ENCODE data around the gene TMPRSS5. TPM values are rescaled to one million over a fixed set of nuclear protein-coding genes. Genes with fewer than 3 reads are reported as not detected.

The TMPRSS5 gene
- total and polyA plus RNA-seq, 2 donors from 2014 or later: 0.60 to 0.65 TPM

DNA sequence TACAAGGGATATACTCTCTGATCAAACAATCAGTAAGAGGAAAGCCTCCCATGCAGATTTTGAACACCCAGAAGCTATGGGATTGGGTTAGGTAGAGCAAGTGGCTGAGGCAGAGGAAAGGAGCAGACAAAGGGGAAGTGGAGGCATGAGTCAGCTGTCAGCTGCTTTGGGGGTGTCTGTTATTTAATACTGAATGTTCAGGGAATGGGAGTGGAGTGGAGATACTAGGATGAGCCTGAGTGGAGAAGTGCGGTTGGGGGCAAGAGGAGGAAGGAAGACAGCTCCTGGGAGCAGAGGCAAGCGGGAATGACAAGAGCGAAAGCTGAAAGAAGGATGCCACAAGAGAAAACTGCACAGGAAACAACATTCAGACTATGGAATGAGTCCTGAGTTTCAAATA lies 22.7 kb upstream of the TMPRSS5 start:
- no peaks in the 10 kb centered on the region for H3K27me3 ChIP-seq (ENCODE audit: control insufficient read depth, insufficient read depth, low read length)
- TF ChIP-seq CTCF (IDR thresholded peaks at IDR 0.05; ENCODE audit: borderline replicate concordance, extremely low read depth, insufficient read depth): no peak
- intact Hi-C loops (cut with DNase I): loop anchor here (10.0 kb wide), 1 partner anchor 424 kb away; no protein-coding TSS in a partner anchor
- H3K4me3 ChIP-seq (ENCODE audit: low read length in 3 of 3): no peak overlapping the region
- peaks cover 0 to 4% (median 0%) of the 10 kb centered on the region in 3 donors for H3K4me1 ChIP-seq (ENCODE audit: control insufficient read depth in 2 of 3, insufficient read depth in 2 of 3, low read depth in 1 of 3, low read length in 3 of 3)
- DNase-seq: no peak
- H3K9ac ChIP-seq (ENCODE audit: low read length in 3 of 3): no peak overlapping the region
- no peak for FAIRE-seq
- H3K36me3 ChIP-seq (ENCODE audit: control insufficient read depth in 2 of 3, insufficient read depth in 3 of 3, low read length in 3 of 3): peaks cover 0 to 4% (median 4%) of the 10 kb centered on the region in 3 donors
- no peak overlapping the region for H3K27ac ChIP-seq (ENCODE audit: low read depth in 2 of 2, low read length in 2 of 2)
- H3K9me3 ChIP-seq (ENCODE audit: control insufficient read depth in 2 of 3, insufficient read depth in 1 of 3, low read length in 3 of 3): no peaks in the 10 kb centered on the region

GRCh38 chr11:113725913-113726312 lies 19.8 kb upstream of the TMPRSS5 start:
- intact Hi-C loops (cut with DNase I): loop anchor here (10.0 kb wide), 1 partner anchor 421 kb away; no protein-coding TSS in a partner anchor
- FAIRE-seq: no peak
- Histone ChIP-seq H3K9ac (ENCODE audit: low read length in 3 of 3) (no peak overlapping the region), H3K27me3 (ENCODE audit: control insufficient read depth, insufficient read depth, low read length) (no peaks in the 10 kb centered on the region), H3K36me3 (ENCODE audit: control insufficient read depth in 2 of 3, insufficient read depth in 3 of 3, low read length in 3 of 3) (no peaks in the 10 kb centered on the region), H3K4me1 (ENCODE audit: control insufficient read depth in 2 of 3, insufficient read depth in 2 of 3, low read depth in 1 of 3, low read length in 3 of 3) (peaks cover 0 to 3% (median 0%) of the 10 kb centered on the region in 3 donors), H3K9me3 (ENCODE audit: control insufficient read depth in 2 of 3, insufficient read depth in 1 of 3, low read length in 3 of 3) (no peaks in the 10 kb centered on the region), H3K27ac (ENCODE audit: low read depth in 2 of 2, low read length in 2 of 2) (no peak overlapping the region), H3K4me3 (ENCODE audit: low read length in 3 of 3) (no peak overlapping the region)
- DNase-seq: no peak
- no peak for TF ChIP-seq CTCF (IDR thresholded peaks at IDR 0.05; ENCODE audit: borderline replicate concordance, extremely low read depth, insufficient read depth)

- intact Hi-C loops (cut with DNase I): loop anchor here (10.0 kb wide), 1 partner anchor 421 kb away; no protein-coding TSS in a partner anchor
- no peak for FAIRE-seq
These were observed 19.3 kb upstream of the TMPRSS5 start for GRCh38 chr11:113725407-113725806.

More at GRCh38 chr11:113725407-113725806, 19.3 kb upstream of the TMPRSS5 start:
- H3K27me3 ChIP-seq (ENCODE audit: control insufficient read depth, insufficient read depth, low read length): no peaks in the 10 kb centered on the region
- TF ChIP-seq CTCF (IDR thresholded peaks at IDR 0.05; ENCODE audit: borderline replicate concordance, extremely low read depth, insufficient read depth): no peak
- no peak overlapping the region for H3K27ac ChIP-seq (ENCODE audit: low read depth in 2 of 2, low read length in 2 of 2)
- H3K4me1 ChIP-seq (ENCODE audit: control insufficient read depth in 2 of 3, insufficient read depth in 2 of 3, low read depth in 1 of 3, low read length in 3 of 3): no peaks in the 10 kb centered on the region
- no peaks in the 10 kb centered on the region for H3K36me3 ChIP-seq (ENCODE audit: control insufficient read depth in 2 of 3, insufficient read depth in 3 of 3, low read length in 3 of 3)
- no peaks in the 10 kb centered on the region for H3K9me3 ChIP-seq (ENCODE audit: control insufficient read depth in 2 of 3, insufficient read depth in 1 of 3, low read length in 3 of 3)
- H3K4me3 ChIP-seq (ENCODE audit: low read length in 3 of 3): no peak overlapping the region
- DNase-seq: no peak
- H3K9ac ChIP-seq (ENCODE audit: low read length in 3 of 3): no peak overlapping the region
